ACC112 (cell line): ENCODE measurements around the gene TEX54.

Experiments
- H2AFZ ChIP-seq: fragments of 200-600 bp; sonication (generic); one replicate; pipeline ENCODE4 v1.6.0; 2017; ENCODE audit warnings: antibody characterized with exemption, low read length; ENCODE audit not compliant: unreplicated experiment
- H3K27ac ChIP-seq: fragments of 200-600 bp; sonication (generic); 2 replicates; pipeline ENCODE4 v1.5.1; 2014; ENCODE audit warnings: low read depth, mild to moderate bottlenecking, antibody characterized with exemption, low read length, moderate library complexity
- H3K27me3 ChIP-seq: fragments of 200-600 bp; sonication (generic); 2 replicates; pipeline ENCODE4 v1.6.1; 2014; ENCODE audit warnings: mild to moderate bottlenecking, antibody characterized with exemption, low read length, moderate library complexity, mixed read lengths; ENCODE audit not compliant: insufficient read depth
- H3K36me3 ChIP-seq: fragments of 200-600 bp; sonication (generic); 2 replicates; pipeline ENCODE4 v1.6.1; 2016; ENCODE audit warnings: mild to moderate bottlenecking, antibody characterized with exemption, low read length, moderate library complexity, mixed read lengths; ENCODE audit not compliant: insufficient read depth
- H3K4me1 ChIP-seq: fragments of 200-600 bp; sonication (generic); one replicate; pipeline ENCODE4 v1.6.1; 2016; ENCODE audit warnings: low read length, mixed read lengths; ENCODE audit not compliant: insufficient read depth, unreplicated experiment, control insufficient read depth
- H3K4me3 ChIP-seq: fragments of 200-600 bp; sonication (generic); 2 replicates; pipeline ENCODE4 v1.5.1; 2014; ENCODE audit warnings: mild to moderate bottlenecking, low read depth, low read length
- H3K79me2 ChIP-seq: fragments of 200-600 bp; sonication (generic); one replicate; pipeline ENCODE4 v1.6.0; 2016; ENCODE audit warnings: low read length; ENCODE audit not compliant: control insufficient read depth, unreplicated experiment, insufficient read depth

Gene TEX54

GRCh38 chr11:62832336-62833234 is at the start of gene TEX54:
Gene TEX54 (minus strand): TSS chr11:62832841.
- Histone ChIP-seq H2AFZ (peak within 1 kb of the TSS; percentile 58), H3K27me3 (no peaks in the 10 kb centered on the region), H3K27ac (peak within 1 kb of the TSS; percentile 86), H3K4me3 (peak within 1 kb of the TSS; percentile 97), H3K36me3 (no peaks in the 10 kb centered on the region), H3K79me2 (peaks cover 40% of the 10 kb centered on the region), H3K4me1 (peaks cover 13% of the 10 kb centered on the region)

DNA sequence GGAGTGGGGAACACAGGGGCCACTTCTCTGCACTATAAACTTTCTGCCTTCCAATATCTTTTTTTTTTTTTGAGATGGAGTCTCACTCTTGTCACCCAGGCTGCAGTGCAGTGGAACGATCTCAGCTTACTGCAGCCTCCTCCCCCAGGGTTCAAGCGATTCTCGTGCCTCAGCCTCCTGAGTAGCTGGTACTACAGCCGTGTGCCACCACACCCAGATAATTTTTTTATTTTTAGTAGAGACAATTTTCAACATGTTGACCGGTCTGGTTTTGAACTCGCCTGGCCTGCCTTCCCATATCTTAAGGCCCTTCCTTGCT is 49.7 kb upstream of the TEX54 start:
- Histone ChIP-seq H3K36me3 (peaks cover 45% of the 10 kb centered on the region), H2AFZ (no peak overlapping the region), H3K27ac (peak overlapping the region; percentile 95), H3K4me1 (peaks cover 50% of the 10 kb centered on the region), H3K79me2 (peaks cover 63% of the 10 kb centered on the region), H3K4me3 (peak overlapping the region; percentile 90), H3K27me3 (no peaks in the 10 kb centered on the region)

DNA sequence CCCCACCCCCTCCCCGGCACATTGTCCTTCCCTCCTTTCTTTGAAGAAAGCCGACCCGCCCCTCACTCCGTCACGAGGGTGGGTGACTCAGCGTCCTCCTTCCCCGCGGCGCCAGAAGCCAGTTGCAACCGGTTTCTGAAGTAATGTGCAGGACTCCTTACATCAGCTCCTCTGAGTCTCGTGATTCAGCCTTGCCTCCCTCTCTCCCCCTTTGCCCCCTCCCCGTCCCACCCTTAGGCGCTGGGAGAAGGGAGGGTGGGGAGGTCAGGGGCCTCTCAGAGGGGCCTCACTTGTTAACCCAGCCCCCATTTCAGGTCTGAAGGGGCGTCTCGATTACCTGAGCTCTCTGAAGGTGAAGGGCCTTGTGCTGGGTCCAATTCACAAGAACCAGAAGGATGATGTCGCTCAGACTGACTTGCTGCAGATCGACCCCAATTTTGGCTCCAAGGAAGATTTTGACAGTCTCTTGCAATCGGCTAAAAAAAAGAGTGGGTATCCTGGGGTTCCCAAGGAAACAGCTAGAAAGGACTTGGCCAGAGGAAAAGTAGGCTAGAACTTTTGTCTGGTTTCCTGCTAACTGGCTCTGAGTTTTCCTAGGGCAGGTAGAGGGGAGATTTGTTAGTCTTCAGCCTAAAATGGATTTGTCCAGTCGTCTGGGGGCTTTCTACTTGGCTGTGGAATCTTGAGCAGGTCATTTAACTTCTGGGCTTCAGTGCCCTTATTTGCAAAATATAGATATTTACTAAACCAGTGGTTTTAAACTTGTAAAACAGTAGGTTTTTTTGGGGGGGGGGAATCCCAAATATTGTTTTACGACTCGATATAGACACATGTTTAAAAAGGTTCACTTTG is 49.2 kb upstream of the TEX54 start:
- Histone ChIP-seq H3K79me2 (peaks cover 59% of the 10 kb centered on the region), H3K4me3 (peak overlapping the region; percentile 90), H2AFZ (no peak overlapping the region), H3K36me3 (peaks cover 40% of the 10 kb centered on the region), H3K27ac (peak overlapping the region; percentile 95), H3K4me1 (peaks cover 45% of the 10 kb centered on the region), H3K27me3 (no peaks in the 10 kb centered on the region)

DNA sequence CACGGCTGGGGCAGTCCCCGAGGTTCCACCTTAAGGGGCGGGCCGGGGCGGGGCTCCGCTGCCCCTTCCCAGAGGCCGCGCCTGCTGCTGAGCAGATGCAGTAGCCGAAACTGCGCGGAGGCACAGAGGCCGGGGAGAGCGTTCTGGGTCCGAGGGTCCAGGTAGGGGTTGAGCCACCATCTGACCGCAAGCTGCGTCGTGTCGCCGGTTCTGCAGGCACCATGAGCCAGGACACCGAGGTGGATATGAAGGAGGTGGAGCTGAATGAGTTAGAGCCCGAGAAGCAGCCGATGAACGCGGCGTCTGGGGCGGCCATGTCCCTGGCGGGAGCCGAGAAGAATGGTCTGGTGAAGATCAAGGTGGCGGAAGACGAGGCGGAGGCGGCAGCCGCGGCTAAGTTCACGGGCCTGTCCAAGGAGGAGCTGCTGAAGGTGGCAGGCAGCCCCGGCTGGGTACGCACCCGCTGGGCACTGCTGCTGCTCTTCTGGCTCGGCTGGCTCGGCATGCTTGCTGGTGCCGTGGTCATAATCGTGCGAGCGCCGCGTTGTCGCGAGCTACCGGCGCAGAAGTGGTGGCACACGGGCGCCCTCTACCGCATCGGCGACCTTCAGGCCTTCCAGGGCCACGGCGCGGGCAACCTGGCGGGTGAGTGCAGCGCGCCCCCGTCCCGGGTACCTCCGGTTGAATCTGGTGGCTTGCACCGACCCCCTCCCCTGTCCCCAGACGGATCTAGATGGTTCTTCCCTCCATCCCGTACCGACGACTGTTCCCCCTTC is 48.4 kb upstream of the TEX54 start, which contains the start of gene SLC3A2:
TSS of gene SLC3A2 (plus strand) at position 94 of the 776 bp plus-strand sequence. CDS start at position 222, 128 bp downstream.
- H3K4me3 ChIP-seq, result peak within 1 kb of the TSS; percentile 90
- H3K4me1 ChIP-seq, result peaks cover 43% of the 10 kb centered on the region
- H3K36me3 ChIP-seq, result peaks cover 34% of the 10 kb centered on the region
- H2AFZ ChIP-seq, result no peak within 1 kb of the TSS
- peaks cover 55% of the 10 kb centered on the region for H3K79me2 ChIP-seq
- H3K27ac ChIP-seq, result peak within 1 kb of the TSS; percentile 95
- no peaks in the 10 kb centered on the region for H3K27me3 ChIP-seq

DNA sequence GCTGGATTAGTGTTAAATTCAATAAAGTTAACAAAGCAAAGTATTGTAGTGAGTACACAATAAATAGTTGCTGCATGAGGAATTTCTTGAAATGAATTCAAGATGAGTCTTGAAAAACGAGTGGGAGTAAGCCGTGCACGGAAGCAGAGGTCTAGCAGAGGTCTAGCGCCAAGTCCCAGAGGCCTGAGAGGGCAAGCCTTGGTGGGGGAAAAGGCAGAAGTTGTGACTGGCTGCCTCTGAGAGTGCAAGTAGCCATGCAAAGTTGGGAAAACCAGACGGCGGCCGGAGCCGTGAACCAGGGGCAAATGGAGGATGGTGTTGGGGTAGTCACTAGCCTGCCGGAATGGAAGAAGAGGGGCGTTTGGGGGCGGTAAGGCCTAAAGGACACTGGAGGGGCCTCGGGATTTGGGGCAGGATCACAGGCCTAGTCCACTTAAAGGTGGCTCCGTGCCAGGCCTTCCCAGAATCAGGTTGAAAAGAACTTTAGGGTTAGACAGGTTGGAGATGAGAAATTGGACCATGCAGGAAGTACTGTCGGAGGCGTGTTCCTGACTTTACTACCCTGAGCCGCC is 47.7 kb upstream of the TEX54 start:
- Histone ChIP-seq H3K79me2 (peaks cover 52% of the 10 kb centered on the region), H3K27ac (peak overlapping the region; percentile 95), H3K36me3 (peaks cover 29% of the 10 kb centered on the region)

GRCh38 chr11:62879235-62879978 is 46.8 kb upstream of the TEX54 start:
- H3K27ac ChIP-seq, result peak overlapping the region; percentile 95
- H3K27me3 ChIP-seq, result no peaks in the 10 kb centered on the region
- peaks cover 45% of the 10 kb centered on the region for H3K79me2 ChIP-seq
- H3K4me3 ChIP-seq, result peak overlapping the region; percentile 90
- H3K36me3 ChIP-seq, result peaks cover 25% of the 10 kb centered on the region
- H2AFZ ChIP-seq, result no peak overlapping the region
- H3K4me1 ChIP-seq, result peaks cover 32% of the 10 kb centered on the region

More for the DNA sequence above, 47.7 kb upstream of the TEX54 start:
- H2AFZ ChIP-seq, result no peak overlapping the region
- H3K27me3 ChIP-seq, result no peaks in the 10 kb centered on the region
- peaks cover 37% of the 10 kb centered on the region for H3K4me1 ChIP-seq
- H3K4me3 ChIP-seq, result peak overlapping the region; percentile 90

DNA sequence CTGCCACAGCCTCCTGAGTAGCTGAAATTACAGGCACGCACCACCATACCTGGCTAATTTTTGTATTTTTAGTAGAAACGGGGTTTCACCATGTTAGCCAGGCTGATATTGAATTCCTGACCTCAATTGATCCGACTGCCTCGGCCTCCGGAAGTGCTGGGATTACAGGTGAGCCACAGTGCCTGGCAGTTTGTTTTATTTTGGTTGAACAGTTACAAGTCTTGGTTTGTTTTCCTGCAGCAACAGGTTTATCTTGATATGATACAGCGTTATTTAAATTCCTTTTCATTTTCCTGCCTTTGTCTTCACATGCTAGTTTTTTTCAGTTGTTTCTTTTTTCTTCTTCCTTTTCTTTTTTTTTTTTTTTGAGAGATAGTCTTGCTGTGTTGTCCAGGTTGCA is 44.1 kb upstream of the TEX54 start:
- no peak overlapping the region for H3K27ac ChIP-seq
- H3K27me3 ChIP-seq, result no peaks in the 10 kb centered on the region
- H3K79me2 ChIP-seq, result peaks cover 18% of the 10 kb centered on the region
- peaks cover under 1% of the 10 kb centered on the region; the same call in 1 of the 2 replicates for H3K36me3 ChIP-seq
- H3K4me3 ChIP-seq, result no peak overlapping the region
- H2AFZ ChIP-seq, result no peak overlapping the region
- H3K4me1 ChIP-seq, result peaks cover 16% of the 10 kb centered on the region

DNA sequence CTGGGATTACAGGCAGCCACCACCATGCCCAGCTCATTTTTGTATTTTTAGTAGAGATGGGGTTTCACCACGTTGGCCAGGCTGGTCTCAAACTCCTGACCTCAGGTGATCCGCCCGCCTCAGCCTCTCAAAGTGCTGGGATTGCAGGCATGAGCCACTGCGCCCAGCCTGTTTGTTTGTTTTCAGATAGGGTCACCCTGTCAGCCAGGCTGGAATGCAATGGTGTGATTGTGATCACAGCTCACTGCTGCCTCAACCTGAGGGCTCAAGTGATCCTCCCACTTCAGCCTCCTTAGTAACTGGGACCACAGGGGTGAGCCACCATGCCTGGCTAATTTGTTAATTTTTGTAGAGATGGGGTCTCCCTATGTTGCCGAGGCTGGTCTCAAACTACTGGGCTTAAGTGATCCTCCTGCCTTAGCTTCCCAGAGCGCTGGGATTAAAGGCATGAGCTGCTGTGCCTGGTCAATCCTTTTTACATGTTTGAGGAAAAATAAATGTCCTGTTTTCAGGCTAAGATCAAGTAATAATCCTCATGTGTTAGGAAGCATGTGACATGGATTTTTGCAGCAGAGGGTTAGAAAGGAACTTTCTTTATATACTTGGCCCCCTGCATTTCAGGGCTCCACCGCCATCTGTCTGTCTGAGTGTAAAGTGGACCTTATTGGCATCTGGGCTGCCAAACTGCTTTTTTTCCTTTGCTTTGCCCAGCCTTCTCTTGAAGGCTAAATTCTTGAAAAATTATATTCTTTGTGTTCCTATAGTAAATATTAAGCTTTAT is 43.2 kb upstream of the TEX54 start:
- no peak overlapping the region for H3K4me3 ChIP-seq
- H3K27me3 ChIP-seq, result no peaks in the 10 kb centered on the region
- H3K27ac ChIP-seq, result no peak overlapping the region
- H2AFZ ChIP-seq, result no peak overlapping the region
- peaks cover 12% of the 10 kb centered on the region for H3K79me2 ChIP-seq
- H3K4me1 ChIP-seq, result peaks cover 16% of the 10 kb centered on the region
- no peaks in the 10 kb centered on the region for H3K36me3 ChIP-seq

DNA sequence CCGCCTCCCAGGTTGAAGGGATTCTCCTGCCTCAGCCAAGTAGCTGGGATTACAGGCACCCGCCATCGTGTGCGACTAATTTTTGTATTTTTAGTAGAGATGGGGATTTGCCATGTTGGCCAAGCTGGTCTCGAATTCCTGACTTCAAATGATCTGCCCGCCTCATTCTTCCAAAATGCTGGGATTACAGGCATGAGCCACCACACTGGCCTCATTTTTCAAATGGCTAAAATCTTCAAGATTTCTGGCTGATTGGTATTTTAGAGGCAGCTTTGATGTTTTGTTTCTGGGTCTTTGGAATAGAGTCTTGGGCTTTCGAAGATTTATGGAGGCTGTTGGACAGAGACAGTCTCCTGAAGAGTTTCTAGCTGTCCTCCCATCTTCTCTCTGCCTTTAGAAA is 42.2 kb upstream of the TEX54 start:
- Histone ChIP-seq H3K27ac (no peak overlapping the region), H3K36me3 (no peaks in the 10 kb centered on the region), H3K79me2 (peaks cover 10% of the 10 kb centered on the region), H2AFZ (no peak overlapping the region), H3K27me3 (no peaks in the 10 kb centered on the region), H3K4me1 (peaks cover 13% of the 10 kb centered on the region), H3K4me3 (no peak overlapping the region)
